HepG2 (cell line): Measurements from ENCODE around the gene TTLL11.

ENCODE experiments used
- BRCA1 ChIP-seq: sonication (generic); formaldehyde crosslinking; IDR thresholded peaks from 2 replicates; pipeline ENCODE4 v1.4.0; 2020; ENCODE audit warnings: missing genetic modification reagents
- CEBPB ChIP-seq: IDR thresholded peaks from 2 replicates; pipeline ENCODE4 v1.6.1; 2011; ENCODE audit warnings: low read depth, low read length, improper control_type of control experiment, borderline replicate concordance
- FOXK2 ChIP-seq: fragments of 450-650 bp; IDR thresholded peaks from 2 replicates; pipeline ENCODE4 v1.6.1; 2016
- MTA1 ChIP-seq: sonication (generic); formaldehyde crosslinking; IDR thresholded peaks from 2 replicates; pipeline ENCODE4 v1.4.0; 2020; ENCODE audit warnings: missing genetic modification reagents, mild to moderate bottlenecking, borderline replicate concordance
- NFIC ChIP-seq: IDR thresholded peaks from 2 replicates; pipeline ENCODE4 v1.6.1; 2012; ENCODE audit warnings: mild to moderate bottlenecking, low read length, inconsistent platforms
- SMAD3 ChIP-seq: sonication (generic); formaldehyde crosslinking; IDR thresholded peaks from 2 replicates; pipeline ENCODE4 v1.4.0; 2020; ENCODE audit warnings: missing genetic modification reagents
- SNAPC2 ChIP-seq: sonication (generic); formaldehyde crosslinking; IDR thresholded peaks from 2 replicates; pipeline ENCODE4 v1.8.1; 2022; ENCODE audit warnings: mild to moderate bottlenecking, missing genetic modification reagents
- YY1 ChIP-seq: IDR thresholded peaks from 2 replicates; pipeline ENCODE4 v1.6.1; 2011; ENCODE audit warnings: low read length, low read depth, moderate library complexity, mild to moderate bottlenecking; ENCODE audit not compliant: insufficient read depth, insufficient replicate concordance
- TF ChIP-seq, protein P1 (sequence below): sonication (generic); formaldehyde crosslinking; IDR thresholded peaks from 2 replicates; pipeline ENCODE4 v1.5.0; 2020; ENCODE audit warnings: mild to moderate bottlenecking, missing genetic modification reagents, moderate library complexity

DNA sequence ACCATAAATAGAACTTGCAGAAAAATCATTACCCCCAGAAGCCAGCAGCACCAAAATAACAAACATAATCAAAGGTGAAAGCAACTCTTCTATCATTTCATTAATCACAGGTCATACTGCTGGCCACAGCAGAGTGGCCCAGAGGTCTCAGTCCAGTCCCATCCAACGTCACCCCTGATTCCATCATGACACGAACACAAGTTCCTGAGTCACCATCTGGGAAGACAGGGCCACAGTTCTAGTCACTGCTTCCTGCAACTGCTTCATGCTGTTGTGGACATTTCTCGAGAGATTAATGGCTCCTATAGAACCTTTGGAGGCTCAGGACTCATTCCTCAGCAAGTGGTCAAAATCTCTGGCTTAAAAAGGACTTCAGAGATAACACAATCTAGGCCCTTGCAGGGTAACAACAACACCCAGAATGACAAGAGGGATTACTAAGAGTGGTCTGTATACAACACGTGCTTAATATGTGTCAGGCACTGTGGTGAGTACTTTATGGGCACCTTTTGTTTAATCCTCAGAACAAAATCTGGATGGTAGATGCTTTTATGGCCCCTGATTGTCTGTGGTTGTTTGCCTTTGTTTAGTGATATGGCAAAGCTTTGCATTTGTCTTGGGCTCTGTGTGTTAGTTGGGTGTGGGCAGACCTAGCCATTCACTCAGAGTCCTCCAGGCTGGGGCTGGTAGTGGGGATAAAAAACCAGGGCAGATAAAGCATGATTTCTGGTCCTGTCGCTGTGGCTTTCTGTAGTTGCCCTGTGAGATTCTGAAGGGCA is 257.3 kb downstream of the TTLL11 start:
- TF ChIP-seq, protein P1, sequence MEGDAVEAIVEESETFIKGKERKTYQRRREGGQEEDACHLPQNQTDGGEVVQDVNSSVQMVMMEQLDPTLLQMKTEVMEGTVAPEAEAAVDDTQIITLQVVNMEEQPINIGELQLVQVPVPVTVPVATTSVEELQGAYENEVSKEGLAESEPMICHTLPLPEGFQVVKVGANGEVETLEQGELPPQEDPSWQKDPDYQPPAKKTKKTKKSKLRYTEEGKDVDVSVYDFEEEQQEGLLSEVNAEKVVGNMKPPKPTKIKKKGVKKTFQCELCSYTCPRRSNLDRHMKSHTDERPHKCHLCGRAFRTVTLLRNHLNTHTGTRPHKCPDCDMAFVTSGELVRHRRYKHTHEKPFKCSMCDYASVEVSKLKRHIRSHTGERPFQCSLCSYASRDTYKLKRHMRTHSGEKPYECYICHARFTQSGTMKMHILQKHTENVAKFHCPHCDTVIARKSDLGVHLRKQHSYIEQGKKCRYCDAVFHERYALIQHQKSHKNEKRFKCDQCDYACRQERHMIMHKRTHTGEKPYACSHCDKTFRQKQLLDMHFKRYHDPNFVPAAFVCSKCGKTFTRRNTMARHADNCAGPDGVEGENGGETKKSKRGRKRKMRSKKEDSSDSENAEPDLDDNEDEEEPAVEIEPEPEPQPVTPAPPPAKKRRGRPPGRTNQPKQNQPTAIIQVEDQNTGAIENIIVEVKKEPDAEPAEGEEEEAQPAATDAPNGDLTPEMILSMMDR (CRISPR knock-in tag) = no peak
- TF ChIP-seq YY1 (no peak), BRCA1 (CRISPR knock-in tag) (no peak), CEBPB (no peak), SMAD3 (no peak), NFIC (no peak), FOXK2 (no peak), MTA1 (no peak), SNAPC2 (CRISPR knock-in tag) (no peak)
